ENCODE results near the gene ARSD.
"Not testable (repeated sequence)": the region's sequence is repeated elsewhere in the genome, so short reads cannot be mapped to it uniquely, and the experiment has no call there.

The ARSD gene

GRCh38 chrX:2928583-2929434 lies at the start of gene ARSD:
Gene ARSD, minus strand, starts transcription at chrX:2929339. Its CDS starts 64 bp downstream, at chrX:2929275.
- DNase-seq: no peak

- DNase-seq: not testable (repeated sequence)
These were observed 49.5 kb upstream of the ARSD start for GRCh38 chrX:2978639-2979038.

GRCh38 chrX:2974961-2975360 lies 45.8 kb upstream of the ARSD start:
- no peak for DNase-seq

GRCh38 chrX:2972391-2972790 lies 43.3 kb upstream of the ARSD start:
- DNase-seq: no peak

- no peak for DNase-seq
These were observed 39.9 kb upstream of the ARSD start for GRCh38 chrX:2969021-2969420.

- DNase-seq: no peak
These were observed 39.1 kb upstream of the ARSD start for GRCh38 chrX:2967998-2968909.

GRCh38 chrX:2967584-2967983 lies 38.4 kb upstream of the ARSD start:
- no peak for DNase-seq

GRCh38 chrX:2967012-2967411 lies 37.9 kb upstream of the ARSD start:
- DNase-seq: no peak

GRCh38 chrX:2965965-2966364 lies 36.8 kb upstream of the ARSD start:
- no peak for DNase-seq

- not testable (repeated sequence) for DNase-seq
These were observed 35.1 kb upstream of the ARSD start for GRCh38 chrX:2963992-2964794.

- DNase-seq: not testable (repeated sequence)
These were observed 34.3 kb upstream of the ARSD start for GRCh38 chrX:2963449-2963848.

- DNase-seq: no peak
These were observed 33.2 kb upstream of the ARSD start for GRCh38 chrX:2962381-2962780.

- DNase-seq: no peak
These were observed 31.8 kb upstream of the ARSD start for GRCh38 chrX:2960861-2961515.

- no peak for DNase-seq
These were observed 29.1 kb upstream of the ARSD start for GRCh38 chrX:2958199-2958598.

GRCh38 chrX:2955838-2956237 lies 26.7 kb upstream of the ARSD start:
- DNase-seq: no peak

GRCh38 chrX:2955281-2955680 lies 26.1 kb upstream of the ARSD start:
- DNase-seq: no peak

- no peak for DNase-seq
These were observed 25.4 kb upstream of the ARSD start for GRCh38 chrX:2954541-2954940.

GRCh38 chrX:2937942-2938341 lies 8.8 kb upstream of the ARSD start:
- not testable (repeated sequence) for DNase-seq

- DNase-seq: no peak
These were observed 5.9 kb upstream of the ARSD start for GRCh38 chrX:2934715-2935710.

GRCh38 chrX:2933125-2933900 lies 4.2 kb upstream of the ARSD start:
- no peak for DNase-seq

Data from NCI-H187 treated with DMSO at 0.1 percent for 48 hours (cell line).